K562 (cell line): ENCODE data around the gene XPO1. TPM values are rescaled to one million over a fixed set of nuclear protein-coding genes. Genes with fewer than 3 reads are reported as not detected.

Experiments used
- ATAC-seq: fragments of 200-7000 bp; cut with Tn5 transposase; 3 replicates; pipeline ENCODE4 v1.9.1; 2020; ENCODE audit warnings: moderate library complexity
- BruUV-seq: library from RNA; stranded (reverse); fragments of 400-500 nt; replicated peaks from 2 replicates; lab custom pipeline; 2021; lab: Mats Ljungman, UMichigan
- CTCF ChIA-PET: fragments of 300-600 bp; formaldehyde crosslinking; extraction: SDS; loops from one replicate; lab custom pipeline; 2021; ENCODE audit warnings: low intra/inter-chr PET ratio; lab: Yijun Ruan, JAX
- POLR2A ChIA-PET: fragments of 300-600, 350-650 bp; sonication (Branson Sonifier 250); formaldehyde crosslinking; extraction: SDS; loops from one replicate; lab custom pipeline; 2021; ENCODE audit warnings: antibody characterized with exemption, inconsistent platforms; lab: Yijun Ruan, JAX
- DNase-seq, 4 experiments: peaks; one replicate each; pipeline versions ENCODE4 v3.0.0 to v3.0.0-alpha.2; 2011 to 2018; ENCODE audit warnings: low spot score in 3 of 4, mixed read lengths in 3 of 4; ENCODE audit errors: extremely low read depth in 1 of 4
- FAIRE-seq: peaks from 2 replicates; lab custom pipeline; 2011; peaks lifted over from hg19 to GRCh38; lab: Jason Lieb, UNC
- H2AFZ ChIP-seq: 2 replicates; pipeline ENCODE4 v1.6.0; 2011; ENCODE audit warnings: low read depth, low read length, control low read depth, inconsistent platforms
- H3K27ac ChIP-seq: fragments of 200-600 bp; 3 replicates; pipeline ENCODE4 v1.8.0; 2011; ENCODE audit warnings: low read depth, mild to moderate bottlenecking, control low read depth, inconsistent platforms, low read length, moderate library complexity, mixed read lengths; ENCODE audit errors: extremely low read depth
- H3K27me3 ChIP-seq, 2 experiments: fragments of 300-600 bp in 1 of 2; 2 replicates in 1 of 2; 3 replicates in 1 of 2; pipeline versions ENCODE4 v1.6.0 to v1.8.0; 2011; ENCODE audit warnings: inconsistent platforms in 2 of 2, low read length in 2 of 2, mild to moderate bottlenecking in 1 of 2, mixed read lengths in 1 of 2, moderate library complexity in 1 of 2; ENCODE audit not compliant: control insufficient read depth in 2 of 2, insufficient read depth in 2 of 2
- H3K36me3 ChIP-seq: fragments of 300-600 bp; 3 replicates; pipeline ENCODE4 v1.8.0; 2011; ENCODE audit warnings: mild to moderate bottlenecking, low read length, inconsistent platforms; ENCODE audit not compliant: control insufficient read depth, insufficient read depth
- H3K4me1 ChIP-seq, 2 experiments: fragments of 200-600 bp in 1 of 2; replicated peaks in 1 of 2; 2 replicates in 1 of 2; 3 replicates in 1 of 2; pipeline versions ENCODE4 v1.5.1 to v1.8.0; 2011; ENCODE audit warnings: inconsistent platforms in 2 of 2, low read length in 2 of 2, mild to moderate bottlenecking in 1 of 2, mixed read lengths in 1 of 2, moderate library complexity in 1 of 2; ENCODE audit not compliant: control insufficient read depth in 2 of 2, insufficient read depth in 2 of 2
- H3K4me2 ChIP-seq: 2 replicates; pipeline ENCODE4 v1.6.1; 2011; ENCODE audit warnings: low read length, control low read depth, inconsistent platforms, mixed read lengths; ENCODE audit not compliant: insufficient read depth
- H3K4me3 ChIP-seq: fragments of 200-600 bp; sonication (generic), shearing (Covaris generic); 2 replicates; pipeline ENCODE4 v1.5.1; 2016; ENCODE audit warnings: control low read depth, inconsistent platforms
- H3K79me2 ChIP-seq: fragments of 200-600 bp; 3 replicates; pipeline ENCODE4 v1.8.0; 2011; ENCODE audit warnings: low read length, inconsistent platforms; ENCODE audit not compliant: control insufficient read depth, insufficient read depth
- H3K9ac ChIP-seq, 2 experiments: 2 replicates each; pipeline versions ENCODE4 v1.6.0 to v1.6.1; 2011; ENCODE audit warnings: low read depth in 2 of 2, low read length in 2 of 2, control low read depth in 1 of 2, inconsistent platforms in 1 of 2, mild to moderate bottlenecking in 1 of 2, mixed read lengths in 1 of 2; ENCODE audit not compliant: insufficient read depth in 1 of 2
- H3K9me1 ChIP-seq: one replicate; pipeline ENCODE4 v1.6.0; 2011; ENCODE audit warnings: inconsistent platforms, mild to moderate bottlenecking, low read length, moderate library complexity; ENCODE audit not compliant: control insufficient read depth, insufficient read depth
- H3K9me3 ChIP-seq: replicated peaks from 2 replicates; pipeline ENCODE4 v1.5.1; 2011; ENCODE audit warnings: low read depth, low read length, inconsistent platforms; ENCODE audit not compliant: control insufficient read depth, insufficient read depth
- H4K20me1 ChIP-seq: replicated peaks from 2 replicates; pipeline ENCODE4 v1.6.1; 2011; ENCODE audit warnings: low read length, inconsistent platforms, mixed read lengths; ENCODE audit not compliant: control insufficient read depth, insufficient read depth
- CXXC5 ChIP-seq: fragments of 250-450 bp; sonication (Bioruptor Pico); IDR thresholded peaks from 2 replicates; pipeline ENCODE4 v1.8.0; 2022; ENCODE audit warnings: inconsistent platforms, mild to moderate bottlenecking, moderate library complexity
- NFXL1 ChIP-seq: fragments of 450-650 bp; formaldehyde crosslinking; IDR thresholded peaks from 2 replicates; pipeline ENCODE4 v1.4.0; 2021; ENCODE audit warnings: mild to moderate bottlenecking
- RBBP5 ChIP-seq: fragments of 200-600 bp; sonication (generic); IDR thresholded peaks from 2 replicates; pipeline ENCODE4 v1.6.1; 2012; ENCODE audit warnings: borderline replicate concordance, mild to moderate bottlenecking, low read length, control low read depth, inconsistent platforms; ENCODE audit not compliant: insufficient read depth, poor library complexity, severe bottlenecking
- RFX1 ChIP-seq: fragments of 450-650 bp; IDR thresholded peaks from 2 replicates; pipeline ENCODE4 v1.6.1; 2016; ENCODE audit warnings: mild to moderate bottlenecking, moderate library complexity
- WGBS: fragments of 100-300 bp; shearing (Covaris generic); methylation state at CpG from one replicate; pipeline ENCODE4 v1.1.6; 2016; ENCODE audit warnings: low coverage, mixed read lengths; ENCODE audit not compliant: insufficient coverage; ENCODE audit errors: missing lambda C conversion rate; 5-methylcytosine and 5-hydroxymethylcytosine counted together
- in situ Hi-C: fragments of 300-500 bp; cut with MboI; formaldehyde crosslinking; loops from 4 replicates; pipeline ENCODE4 v1.15.0; 2018; ENCODE audit warnings: inconsistent platforms, mixed read lengths
- intact Hi-C: fragments of 100-400 bp; cut with micrococcal nuclease; formaldehyde crosslinking; loops from 2 replicates; pipeline ENCODE4 v1.14.2; 2022
- polyA plus RNA-seq, 8 experiments: library from polyadenylated mRNA; depleted of rRNA in 4 of 8; stranded (reverse) in 5 of 8; unstranded in 3 of 8; fragments of >200 nt; fragmentation: Nextera tagmentation in 2 of 8; fragmentation: Illumina TruSeq in 1 of 8; extraction: Ambion mirVana in 2 of 8; extraction: Trizol in 1 of 8; gene quantifications; 2 replicates each; pipeline versions ENCODE4 v1.2.1 to v1.2.3, GENCODE V29; 2011 to 2014; ENCODE audit warnings: inconsistent platforms in 1 of 8, missing spikeins in 1 of 8
- total RNA-seq, 7 experiments: library from RNA; depleted of rRNA in 6 of 7; stranded (reverse); fragments of >200 nt in 6 of 7; fragmentation: Illumina TruSeq in 2 of 7; extraction: Trizol in 2 of 7; gene quantifications; 2 replicates each; pipeline versions ENCODE4 v1.2.1 to v1.2.3, GENCODE V29; 2011 to 2021; ENCODE audit warnings: low replicate concordance in 1 of 7
- TF ChIP-seq, protein P1 (sequence below): fragments of 450-650 bp; IDR thresholded peaks from 2 replicates; pipeline ENCODE4 v1.6.1; 2016; ENCODE audit warnings: mild to moderate bottlenecking

The XPO1 gene
- total and polyA plus RNA-seq, 9 of the 15 experiments (the other 6 are each of a cell fraction or from before 2014, with no cell fraction given), result 86.2 to 307 (median 216) TPM

DNA sequence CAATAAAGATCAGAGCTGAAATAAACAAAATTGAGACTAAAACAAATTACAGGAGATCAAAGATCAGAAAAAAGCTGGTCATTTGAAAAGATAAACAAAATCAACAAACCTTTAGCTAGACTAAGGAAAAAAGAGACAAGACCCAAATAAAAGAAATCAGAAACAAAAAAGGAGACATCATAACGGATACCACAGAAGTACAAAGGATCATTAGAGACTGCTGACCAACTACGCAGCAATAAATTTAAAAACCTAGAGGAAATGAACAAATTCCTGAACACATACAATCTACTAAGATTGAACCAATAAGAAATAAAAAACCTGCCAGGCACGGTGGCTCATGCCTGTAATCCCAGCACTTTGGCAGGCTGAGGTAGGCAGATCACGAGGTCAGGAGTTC lies 101.0 kb downstream of the XPO1 start:
- no peak overlapping the region for H3K4me3 ChIP-seq
- DNase-seq, result no peak
- no peak overlapping the region for H3K9ac ChIP-seq
- CTCF ChIA-PET, result no interaction called here
- no peak overlapping the region for H2AFZ ChIP-seq
- peaks cover 13% of the 10 kb centered on the region for H3K9me1 ChIP-seq
- no peaks in the 10 kb centered on the region for H3K27me3 ChIP-seq
- FAIRE-seq, result no peak
- POLR2A ChIA-PET, result interaction anchor here (1.0 to 1.4 kb wide), 2 partner anchors 10 to 101 kb away, joined by 3 read pairs; partner anchors contain the start of gene XPO1
- WGBS, result 70% methylated on average over 4 of the region's 4 CpGs
- no peak overlapping the region for H3K27ac ChIP-seq
- in situ Hi-C loops (no loop called here), intact Hi-C loops (no loop called here)
- H3K9me3 ChIP-seq, result no peaks in the 10 kb centered on the region
- H3K4me1 ChIP-seq, result peaks cover 4 to 12% of the 10 kb centered on the region in 2 experiments; a peak in 3 of 5 replicates
- H3K36me3 ChIP-seq, result 0 out of 3 replicates have a peak, but pooled peaks cover 2% of the 10 kb centered on the region
- H3K4me2 ChIP-seq, result no peak overlapping the region
- TF ChIP-seq NFXL1 (CRISPR knock-in tag), result no peak
- no peak for TF ChIP-seq CXXC5
- no peak for TF ChIP-seq RBBP5
- no peak for TF ChIP-seq RFX1
- TF ChIP-seq, protein P1, sequence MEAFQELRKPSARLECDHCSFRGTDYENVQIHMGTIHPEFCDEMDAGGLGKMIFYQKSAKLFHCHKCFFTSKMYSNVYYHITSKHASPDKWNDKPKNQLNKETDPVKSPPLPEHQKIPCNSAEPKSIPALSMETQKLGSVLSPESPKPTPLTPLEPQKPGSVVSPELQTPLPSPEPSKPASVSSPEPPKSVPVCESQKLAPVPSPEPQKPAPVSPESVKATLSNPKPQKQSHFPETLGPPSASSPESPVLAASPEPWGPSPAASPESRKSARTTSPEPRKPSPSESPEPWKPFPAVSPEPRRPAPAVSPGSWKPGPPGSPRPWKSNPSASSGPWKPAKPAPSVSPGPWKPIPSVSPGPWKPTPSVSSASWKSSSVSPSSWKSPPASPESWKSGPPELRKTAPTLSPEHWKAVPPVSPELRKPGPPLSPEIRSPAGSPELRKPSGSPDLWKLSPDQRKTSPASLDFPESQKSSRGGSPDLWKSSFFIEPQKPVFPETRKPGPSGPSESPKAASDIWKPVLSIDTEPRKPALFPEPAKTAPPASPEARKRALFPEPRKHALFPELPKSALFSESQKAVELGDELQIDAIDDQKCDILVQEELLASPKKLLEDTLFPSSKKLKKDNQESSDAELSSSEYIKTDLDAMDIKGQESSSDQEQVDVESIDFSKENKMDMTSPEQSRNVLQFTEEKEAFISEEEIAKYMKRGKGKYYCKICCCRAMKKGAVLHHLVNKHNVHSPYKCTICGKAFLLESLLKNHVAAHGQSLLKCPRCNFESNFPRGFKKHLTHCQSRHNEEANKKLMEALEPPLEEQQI, result no peak
- peaks cover 49% of the 10 kb centered on the region for H4K20me1 ChIP-seq
- BruUV-seq, result no TSS peak
- peaks cover 98% of the 10 kb centered on the region for H3K79me2 ChIP-seq
- ATAC-seq, result no peak
